ENCODE measurements around the gene GAP43.

GAP43 gene

GRCh38 chr3:115598216-115598615, 25.1 kb upstream of the GAP43 start:
- peaks cover 11% of the 10 kb centered on the region for H3K9me3 ChIP-seq (ENCODE audit: insufficient read depth, low read length, severe bottlenecking)
- H4K20me1 ChIP-seq (ENCODE audit: insufficient read depth, low read length), result no peaks in the 10 kb centered on the region
- no peaks in the 10 kb centered on the region for H3K27me3 ChIP-seq (ENCODE audit: insufficient read depth, low read length, poor library complexity)
- TF ChIP-seq CTCF (IDR thresholded peaks at IDR 0.05; ENCODE audit: borderline replicate concordance, extremely low read depth, low read length, poor library complexity, severe bottlenecking) (no peak), EZH2 (IDR thresholded peaks at IDR 0.05; ENCODE audit: borderline replicate concordance, low read depth, low read length, severe bottlenecking) (no peak)
- no peak for ATAC-seq (ENCODE audit: insufficient read depth, low read depth)
- DNase-seq, result no peak
- no peak overlapping the region for H3K27ac ChIP-seq (ENCODE audit: low read length)
- no peak overlapping the region for H3K9ac ChIP-seq (ENCODE audit: low read depth, low read length)
- H2AFZ ChIP-seq (ENCODE audit: low read depth, low read length), result no peak overlapping the region
- H3K4me3 ChIP-seq (ENCODE audit: low read depth in 1 of 2, low read length in 2 of 2), result no peak overlapping the region
- no peaks in the 10 kb centered on the region for H3K36me3 ChIP-seq (ENCODE audit: insufficient read depth, low read length)
- H3K4me1 ChIP-seq (ENCODE audit: insufficient read depth, low read length), result no peaks in the 10 kb centered on the region
- H3K4me2 ChIP-seq (ENCODE audit: insufficient read depth, low read length), result no peak overlapping the region
- H3K79me2 ChIP-seq (ENCODE audit: insufficient read depth, low read length), result no peaks in the 10 kb centered on the region

GRCh38 chr3:115602194-115602593, 21.1 kb upstream of the GAP43 start:
- TF ChIP-seq EZH2 (IDR thresholded peaks at IDR 0.05; ENCODE audit: borderline replicate concordance, low read depth, low read length, severe bottlenecking), result no peak
- TF ChIP-seq CTCF (IDR thresholded peaks at IDR 0.05; ENCODE audit: borderline replicate concordance, extremely low read depth, low read length, poor library complexity, severe bottlenecking), result no peak

GRCh38 chr3:115611630-115612029, 11.7 kb upstream of the GAP43 start:
- Histone ChIP-seq H3K4me1 (ENCODE audit: insufficient read depth, low read length) (no peaks in the 10 kb centered on the region), H4K20me1 (ENCODE audit: insufficient read depth, low read length) (no peaks in the 10 kb centered on the region), H3K9ac (ENCODE audit: low read depth, low read length) (no peak overlapping the region), H2AFZ (ENCODE audit: low read depth, low read length) (no peak overlapping the region), H3K4me2 (ENCODE audit: insufficient read depth, low read length) (no peak overlapping the region), H3K79me2 (ENCODE audit: insufficient read depth, low read length) (no peaks in the 10 kb centered on the region), H3K36me3 (ENCODE audit: insufficient read depth, low read length) (no peaks in the 10 kb centered on the region), H3K9me3 (ENCODE audit: insufficient read depth, low read length, severe bottlenecking) (no peaks in the 10 kb centered on the region), H3K27me3 (ENCODE audit: insufficient read depth, low read length, poor library complexity) (peaks cover 2% of the 10 kb centered on the region), H3K27ac (ENCODE audit: low read length) (no peak overlapping the region), H3K4me3 (ENCODE audit: low read depth in 1 of 2, low read length in 2 of 2) (no peak overlapping the region)
- no peak for ATAC-seq (ENCODE audit: insufficient read depth, low read depth)
- TF ChIP-seq EZH2 (IDR thresholded peaks at IDR 0.05; ENCODE audit: borderline replicate concordance, low read depth, low read length, severe bottlenecking) (no peak), CTCF (IDR thresholded peaks at IDR 0.05; ENCODE audit: borderline replicate concordance, extremely low read depth, low read length, poor library complexity, severe bottlenecking) (no peak)
- no peak for DNase-seq

More at GRCh38 chr3:115602194-115602593, 21.1 kb upstream of the GAP43 start:
- Histone ChIP-seq H4K20me1 (ENCODE audit: insufficient read depth, low read length) (no peaks in the 10 kb centered on the region), H3K79me2 (ENCODE audit: insufficient read depth, low read length) (no peaks in the 10 kb centered on the region), H3K27ac (ENCODE audit: low read length) (no peak overlapping the region), H3K36me3 (ENCODE audit: insufficient read depth, low read length) (no peaks in the 10 kb centered on the region), H3K27me3 (ENCODE audit: insufficient read depth, low read length, poor library complexity) (no peaks in the 10 kb centered on the region), H2AFZ (ENCODE audit: low read depth, low read length) (no peak overlapping the region), H3K4me2 (ENCODE audit: insufficient read depth, low read length) (no peak overlapping the region), H3K9me3 (ENCODE audit: insufficient read depth, low read length, severe bottlenecking) (no peaks in the 10 kb centered on the region), H3K4me1 (ENCODE audit: insufficient read depth, low read length) (no peaks in the 10 kb centered on the region), H3K9ac (ENCODE audit: low read depth, low read length) (no peak overlapping the region), H3K4me3 (ENCODE audit: low read depth in 1 of 2, low read length in 2 of 2) (no peak overlapping the region)
- DNase-seq, result no peak
- ATAC-seq (ENCODE audit: insufficient read depth, low read depth), result no peak
